DMS 273 (cell line): ENCODE data around the gene RIC1.

ENCODE experiments used
- DNase-seq: peaks from one replicate; lab custom pipeline; 2025; ENCODE audit not compliant: unreplicated experiment; lab: John Stamatoyannopoulos, UW

The RIC1 gene

DNA sequence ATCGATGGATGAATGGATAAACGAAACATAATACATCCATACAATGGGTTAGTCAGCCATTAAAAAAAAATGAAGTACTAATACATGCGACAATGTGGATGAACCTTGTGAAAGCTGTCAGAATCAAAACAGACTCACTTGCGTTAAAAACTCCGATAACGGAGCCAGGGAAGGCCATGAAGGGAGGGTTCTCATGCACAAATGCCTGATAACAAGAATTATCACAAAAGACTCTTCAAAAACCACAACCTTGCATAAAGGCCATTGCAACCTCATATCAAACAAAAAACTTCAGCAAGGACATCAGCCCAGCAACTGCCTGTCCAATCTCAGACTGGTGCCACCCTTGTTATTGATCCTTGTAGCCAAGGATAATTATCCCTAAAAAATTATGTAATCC, 190.3 kb downstream of the RIC1 start:
- DNase-seq: no peak

DNA sequence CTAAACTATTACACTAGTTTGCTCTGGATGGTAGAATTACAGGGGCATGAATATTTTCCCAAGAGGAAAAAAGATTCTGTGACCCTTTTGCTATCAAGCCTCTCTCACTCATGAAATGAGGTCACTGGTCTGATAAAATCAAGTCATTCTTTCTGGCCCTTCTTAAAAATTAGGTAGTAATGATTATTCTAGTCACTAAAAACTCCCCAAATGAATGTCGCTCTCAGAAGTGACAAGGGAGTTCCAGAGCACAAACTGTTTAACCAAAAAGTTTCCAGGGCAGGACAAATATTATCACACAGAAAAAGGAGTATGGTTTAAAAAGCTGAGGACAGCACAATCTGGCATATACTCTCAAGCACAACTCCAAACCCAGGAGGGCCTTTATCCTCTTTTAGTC, 191.5 kb downstream of the RIC1 start:
- no peak for DNase-seq

DNA sequence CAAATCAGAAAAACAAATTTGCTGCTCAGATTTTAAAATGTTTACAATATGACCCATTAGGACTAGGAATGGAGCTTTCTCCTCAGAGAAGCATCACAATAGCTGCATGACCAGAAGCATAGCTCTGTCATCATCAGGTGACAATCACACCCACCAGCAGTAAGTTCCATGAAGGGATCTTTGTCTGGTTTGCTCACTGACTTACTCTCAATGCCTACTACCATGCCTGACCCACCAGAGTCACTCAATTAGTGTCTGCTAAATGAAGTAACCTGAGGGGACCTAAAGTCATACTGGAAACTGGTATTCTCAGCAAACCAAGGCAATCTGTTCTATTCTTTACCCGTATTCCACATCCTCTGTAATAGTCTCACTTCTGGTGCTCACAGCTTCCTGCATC, 196.3 kb downstream of the RIC1 start:
- DNase-seq: no peak
